ENCODE measurements around the gene NPAT.

The NPAT gene

GRCh38 chr11:108193725-108194124, 28.7 kb downstream of the NPAT start:
- TF ChIP-seq GABPA (IDR thresholded peaks at IDR 0.05; ENCODE audit: low read depth), result no peak
- no peak for TF ChIP-seq CTCF (IDR thresholded peaks at IDR 0.05; ENCODE audit: insufficient read depth, low read length)
- TF ChIP-seq REST (IDR thresholded peaks at IDR 0.05; ENCODE audit: insufficient replicate concordance, low read depth), result no peak
- TF ChIP-seq POLR2AphosphoS5 (IDR thresholded peaks at IDR 0.05; ENCODE audit: low read depth), result no peak
- no peak for TF ChIP-seq SPI1 (IDR thresholded peaks at IDR 0.05; ENCODE audit: borderline replicate concordance, low read depth)
- no peak for DNase-seq (ENCODE audit: low read depth in 1 of 2, low spot score in 1 of 2)
- Histone ChIP-seq H3K27ac (replicated peaks) (no peak overlapping the region), H3K4me3 (replicated peaks; ENCODE audit: insufficient read depth, low read length) (no peak overlapping the region), H3K27me3 (ENCODE audit: insufficient read depth, poor library complexity, severe bottlenecking) (no peaks in the 10 kb centered on the region)

GRCh38 chr11:108177570-108177969, 44.9 kb downstream of the NPAT start:
- no peak overlapping the region for H3K27ac ChIP-seq (replicated peaks)
- no peak for DNase-seq (ENCODE audit: low read depth in 1 of 2, low spot score in 1 of 2)
- no peaks in the 10 kb centered on the region for H3K27me3 ChIP-seq (ENCODE audit: insufficient read depth, poor library complexity, severe bottlenecking)
- TF ChIP-seq REST (IDR thresholded peaks at IDR 0.05; ENCODE audit: insufficient replicate concordance, low read depth) (no peak), POLR2AphosphoS5 (IDR thresholded peaks at IDR 0.05; ENCODE audit: low read depth) (no peak), GABPA (IDR thresholded peaks at IDR 0.05; ENCODE audit: low read depth) (no peak), SPI1 (IDR thresholded peaks at IDR 0.05; ENCODE audit: borderline replicate concordance, low read depth) (no peak), CTCF (IDR thresholded peaks at IDR 0.05; ENCODE audit: insufficient read depth, low read length) (no peak)
- no peak overlapping the region for H3K4me3 ChIP-seq (replicated peaks; ENCODE audit: insufficient read depth, low read length)

- Histone ChIP-seq H3K27me3 (ENCODE audit: insufficient read depth, poor library complexity, severe bottlenecking) (no peaks in the 10 kb centered on the region), H3K27ac (replicated peaks) (no peak overlapping the region), H3K4me3 (replicated peaks; ENCODE audit: insufficient read depth, low read length) (no peak overlapping the region)
- DNase-seq (ENCODE audit: low read depth in 1 of 2, low spot score in 1 of 2), result no peak
- TF ChIP-seq SPI1 (IDR thresholded peaks at IDR 0.05; ENCODE audit: borderline replicate concordance, low read depth) (no peak), POLR2AphosphoS5 (IDR thresholded peaks at IDR 0.05; ENCODE audit: low read depth) (no peak), GABPA (IDR thresholded peaks at IDR 0.05; ENCODE audit: low read depth) (no peak), CTCF (IDR thresholded peaks at IDR 0.05; ENCODE audit: insufficient read depth, low read length) (no peak), REST (IDR thresholded peaks at IDR 0.05; ENCODE audit: insufficient replicate concordance, low read depth) (no peak)
Observed at GRCh38 chr11:108170184-108170583, 52.3 kb downstream of the NPAT start.

Measured in HL-60 (cell line).